Astrocyte (in vitro differentiated cells and primary cell): ENCODE results near the gene PIAS2. TPM values are rescaled to one million over a fixed set of nuclear protein-coding genes. Genes with fewer than 3 reads are reported as not detected.

Source experiments
- DNase-seq: peaks from one replicate; pipeline ENCODE4 v3.0.0-alpha.2; 2010; ENCODE audit warnings: low read depth
- FAIRE-seq: peaks from 2 replicates; lab custom pipeline; 2011; peaks lifted over from hg19 to GRCh38; lab: Jason Lieb, UNC
- H2AFZ ChIP-seq: 2 replicates; pipeline ENCODE4 v1.6.0; 2012; ENCODE audit warnings: low read depth, low read length, inconsistent platforms
- H3K27ac ChIP-seq: 2 replicates; pipeline ENCODE4 v1.5.1; 2011; ENCODE audit warnings: low read depth, low read length, inconsistent platforms
- H3K27me3 ChIP-seq: 2 replicates; pipeline ENCODE4 v1.6.0; 2011; ENCODE audit warnings: low read length, inconsistent platforms; ENCODE audit not compliant: insufficient read depth
- H3K36me3 ChIP-seq: 2 replicates; pipeline ENCODE4 v1.5.1; 2011; ENCODE audit warnings: low read length, inconsistent platforms; ENCODE audit not compliant: insufficient read depth
- H3K4me1 ChIP-seq: 2 replicates; pipeline ENCODE4 v1.5.1; 2011; ENCODE audit warnings: low read length, inconsistent platforms; ENCODE audit not compliant: insufficient read depth
- H3K4me2 ChIP-seq: 2 replicates; pipeline ENCODE4 v1.6.0; 2012; ENCODE audit warnings: low read length, inconsistent platforms
- H3K4me3 ChIP-seq: 2 replicates; pipeline ENCODE4 v1.5.1; 2011; ENCODE audit warnings: low read depth, mild to moderate bottlenecking, low read length, inconsistent platforms; ENCODE audit not compliant: insufficient read depth
- H3K79me2 ChIP-seq: 2 replicates; pipeline ENCODE4 v1.6.0; 2012; ENCODE audit warnings: mild to moderate bottlenecking, low read length, inconsistent platforms; ENCODE audit not compliant: insufficient read depth
- H3K9ac ChIP-seq: 2 replicates; pipeline ENCODE4 v1.6.0; 2012; ENCODE audit warnings: mild to moderate bottlenecking, low read length, inconsistent platforms
- H3K9me3 ChIP-seq: 2 replicates; pipeline ENCODE4 v1.5.1; 2012; ENCODE audit warnings: low read depth, mild to moderate bottlenecking, low read length, inconsistent platforms; ENCODE audit not compliant: insufficient read depth
- H4K20me1 ChIP-seq: 2 replicates; pipeline ENCODE4 v1.6.0; 2012; ENCODE audit warnings: low read length, inconsistent platforms; ENCODE audit not compliant: insufficient read depth
- H3K27ac Mint-ChIP-seq: one replicate; pipeline ENCODE4 v1.8.0; 2021; ENCODE audit warnings: mild to moderate bottlenecking, mixed read lengths; ENCODE audit not compliant: unreplicated experiment
- H3K27me3 Mint-ChIP-seq: one replicate; pipeline ENCODE4 v1.8.0; 2021; ENCODE audit warnings: low read depth, mixed read lengths; ENCODE audit not compliant: unreplicated experiment
- H3K36me3 Mint-ChIP-seq: one replicate; pipeline ENCODE4 v1.8.0; 2021; ENCODE audit warnings: low read depth, mixed read lengths; ENCODE audit not compliant: unreplicated experiment
- H3K4me1 Mint-ChIP-seq: one replicate; pipeline ENCODE4 v1.8.0; 2021; ENCODE audit warnings: low read depth, mixed read lengths; ENCODE audit not compliant: unreplicated experiment
- H3K4me3 Mint-ChIP-seq: one replicate; pipeline ENCODE4 v1.8.0; 2021; ENCODE audit warnings: mild to moderate bottlenecking, moderate library complexity, mixed read lengths; ENCODE audit not compliant: unreplicated experiment
- H3K9me3 Mint-ChIP-seq: one replicate; pipeline ENCODE4 v1.8.0; 2021; ENCODE audit warnings: mild to moderate bottlenecking, mixed read lengths; ENCODE audit not compliant: unreplicated experiment
- EZH2 ChIP-seq: IDR thresholded peaks from 2 replicates; pipeline ENCODE4 v1.6.1; 2012; ENCODE audit warnings: mild to moderate bottlenecking, low read length, inconsistent platforms; ENCODE audit not compliant: insufficient read depth
- total RNA-seq: library from RNA; stranded (reverse); gene quantifications from 2 replicates; pipeline ENCODE4 v1.2.1, GENCODE V29; 2021
- TF ChIP-seq, protein P1 (sequence below): IDR thresholded peaks from 2 replicates; pipeline ENCODE4 v1.5.1; 2011; ENCODE audit warnings: low read depth, mild to moderate bottlenecking, inconsistent platforms, low read length, moderate library complexity; ENCODE audit not compliant: insufficient read depth

The PIAS2 gene
- total RNA-seq, 1 donor from 2014 or later = 29.3 TPM

DNA sequence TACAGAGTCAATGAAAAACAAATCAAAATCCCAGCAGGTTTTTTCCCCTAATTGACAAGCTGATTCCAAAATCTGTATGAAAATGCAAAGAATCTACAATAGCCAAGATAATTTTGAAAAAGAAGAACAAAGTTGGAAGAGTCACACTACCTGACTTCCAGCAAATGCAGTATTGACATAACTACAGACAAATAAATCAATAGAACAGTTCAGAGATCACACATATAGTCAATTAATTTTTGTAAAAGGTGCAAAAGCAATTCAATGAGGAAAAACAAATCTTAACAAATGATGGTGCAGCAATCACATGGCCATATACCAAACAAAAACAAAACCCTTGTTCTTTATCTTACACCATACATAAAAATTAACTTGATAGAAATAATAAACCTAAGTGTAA lies 85.9 kb downstream of the PIAS2 start:
- FAIRE-seq = no peak

DNA sequence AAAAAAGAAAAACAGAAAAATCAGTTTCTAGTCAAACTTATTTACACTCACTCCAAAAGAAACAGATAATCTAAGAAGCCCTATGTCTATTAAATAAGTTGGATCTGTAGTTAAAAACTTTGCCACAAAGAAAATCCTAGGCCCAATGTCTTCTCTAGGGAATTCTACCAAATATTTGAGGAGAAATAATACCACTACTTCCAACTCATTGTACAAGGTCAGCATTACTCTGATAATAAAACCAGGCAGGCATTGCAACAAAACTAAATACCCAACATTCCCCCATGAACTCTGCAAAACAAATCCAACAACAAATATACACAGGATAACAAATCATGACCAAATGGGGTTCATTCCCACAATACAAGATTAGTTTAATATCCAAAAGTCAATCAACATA lies 86.7 kb downstream of the PIAS2 start:
- no peak overlapping the region for H3K4me3 ChIP-seq
- H3K9me3 Mint-ChIP-seq = no peaks in the 10 kb centered on the region
- H3K9me3 ChIP-seq = no peaks in the 10 kb centered on the region
- no peaks in the 10 kb centered on the region for H3K27me3 Mint-ChIP-seq
- no peak overlapping the region for H3K27ac ChIP-seq
- DNase-seq (no peak), FAIRE-seq (no peak)
- H3K36me3 Mint-ChIP-seq = peaks cover 4% of the 10 kb centered on the region
- H3K4me2 ChIP-seq = no peak overlapping the region
- no peak overlapping the region for H2AFZ ChIP-seq
- TF ChIP-seq, protein P1, sequence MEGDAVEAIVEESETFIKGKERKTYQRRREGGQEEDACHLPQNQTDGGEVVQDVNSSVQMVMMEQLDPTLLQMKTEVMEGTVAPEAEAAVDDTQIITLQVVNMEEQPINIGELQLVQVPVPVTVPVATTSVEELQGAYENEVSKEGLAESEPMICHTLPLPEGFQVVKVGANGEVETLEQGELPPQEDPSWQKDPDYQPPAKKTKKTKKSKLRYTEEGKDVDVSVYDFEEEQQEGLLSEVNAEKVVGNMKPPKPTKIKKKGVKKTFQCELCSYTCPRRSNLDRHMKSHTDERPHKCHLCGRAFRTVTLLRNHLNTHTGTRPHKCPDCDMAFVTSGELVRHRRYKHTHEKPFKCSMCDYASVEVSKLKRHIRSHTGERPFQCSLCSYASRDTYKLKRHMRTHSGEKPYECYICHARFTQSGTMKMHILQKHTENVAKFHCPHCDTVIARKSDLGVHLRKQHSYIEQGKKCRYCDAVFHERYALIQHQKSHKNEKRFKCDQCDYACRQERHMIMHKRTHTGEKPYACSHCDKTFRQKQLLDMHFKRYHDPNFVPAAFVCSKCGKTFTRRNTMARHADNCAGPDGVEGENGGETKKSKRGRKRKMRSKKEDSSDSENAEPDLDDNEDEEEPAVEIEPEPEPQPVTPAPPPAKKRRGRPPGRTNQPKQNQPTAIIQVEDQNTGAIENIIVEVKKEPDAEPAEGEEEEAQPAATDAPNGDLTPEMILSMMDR = no peak
- TF ChIP-seq EZH2 = no peak
- no peaks in the 10 kb centered on the region for H4K20me1 ChIP-seq
- no peaks in the 10 kb centered on the region for H3K4me1 Mint-ChIP-seq
- H3K9ac ChIP-seq = no peak overlapping the region
- H3K79me2 ChIP-seq = no peaks in the 10 kb centered on the region
- no peak overlapping the region for H3K4me3 Mint-ChIP-seq
- no peaks in the 10 kb centered on the region for H3K27me3 ChIP-seq
- no peaks in the 10 kb centered on the region for H3K4me1 ChIP-seq
- no peak overlapping the region for H3K27ac Mint-ChIP-seq
- H3K36me3 ChIP-seq = no peaks in the 10 kb centered on the region

More for the DNA sequence above, 85.9 kb downstream of the PIAS2 start:
- H3K27ac Mint-ChIP-seq = no peak overlapping the region
- no peak overlapping the region for H2AFZ ChIP-seq
- no peaks in the 10 kb centered on the region for H4K20me1 ChIP-seq
- H3K27ac ChIP-seq = no peak overlapping the region
- no peak overlapping the region for H3K4me3 ChIP-seq
- TF ChIP-seq EZH2 = no peak
- TF ChIP-seq, protein P1 = no peak
- no peak overlapping the region for H3K4me2 ChIP-seq
- DNase-seq = no peak
- H3K9me3 Mint-ChIP-seq = no peaks in the 10 kb centered on the region
- no peaks in the 10 kb centered on the region for H3K4me1 ChIP-seq
- no peaks in the 10 kb centered on the region for H3K27me3 Mint-ChIP-seq
- peaks cover 2% of the 10 kb centered on the region for H3K36me3 ChIP-seq
- no peak overlapping the region for H3K4me3 Mint-ChIP-seq
- no peaks in the 10 kb centered on the region for H3K79me2 ChIP-seq
- H3K4me1 Mint-ChIP-seq = no peaks in the 10 kb centered on the region
- peaks cover 4% of the 10 kb centered on the region for H3K36me3 Mint-ChIP-seq
- no peaks in the 10 kb centered on the region for H3K9me3 ChIP-seq
- H3K27me3 ChIP-seq = no peaks in the 10 kb centered on the region
- H3K9ac ChIP-seq = no peak overlapping the region

DNA sequence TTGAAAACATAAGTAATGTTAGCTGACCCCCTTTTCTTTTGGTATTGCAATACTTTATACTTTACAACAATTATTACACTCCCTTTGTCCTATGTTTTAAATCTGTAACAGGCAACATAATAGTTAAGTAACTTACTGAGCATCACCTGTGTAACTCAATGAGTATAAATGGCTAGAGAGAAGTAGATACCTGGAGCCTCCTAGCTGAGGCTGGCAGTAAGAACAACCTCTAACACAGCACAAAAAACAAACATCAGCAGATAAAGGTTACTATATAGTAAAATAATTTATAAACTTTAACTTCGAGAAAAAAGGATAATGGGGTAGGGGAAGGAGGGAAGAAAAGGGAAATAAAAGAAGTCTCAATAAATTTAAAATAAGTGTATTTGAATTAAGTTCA lies 87.4 kb downstream of the PIAS2 start:
- no peak overlapping the region for H3K4me3 ChIP-seq
- H3K27me3 ChIP-seq = no peaks in the 10 kb centered on the region
- no peak overlapping the region for H2AFZ ChIP-seq
- peaks cover 4% of the 10 kb centered on the region for H3K36me3 Mint-ChIP-seq
- H4K20me1 ChIP-seq = no peaks in the 10 kb centered on the region
- H3K9me3 Mint-ChIP-seq = no peaks in the 10 kb centered on the region
- H3K4me1 Mint-ChIP-seq = no peaks in the 10 kb centered on the region
- H3K36me3 ChIP-seq = no peaks in the 10 kb centered on the region
- H3K27ac Mint-ChIP-seq = no peak overlapping the region
- TF ChIP-seq, protein P1 = no peak
- no peak for TF ChIP-seq EZH2
- no peak overlapping the region for H3K27ac ChIP-seq
- H3K4me3 Mint-ChIP-seq = no peak overlapping the region
- H3K9ac ChIP-seq = no peak overlapping the region
- FAIRE-seq = no peak
- H3K9me3 ChIP-seq = no peaks in the 10 kb centered on the region
- H3K4me2 ChIP-seq = no peak overlapping the region
- H3K4me1 ChIP-seq = no peaks in the 10 kb centered on the region
- DNase-seq = no peak
- H3K27me3 Mint-ChIP-seq = no peaks in the 10 kb centered on the region
- no peaks in the 10 kb centered on the region for H3K79me2 ChIP-seq
